Aorta (tissue), 5 donors: ENCODE measurements around the gene RGSL1. TPM values are rescaled to one million over a fixed set of nuclear protein-coding genes. Genes with fewer than 3 reads are reported as not detected.

ENCODE experiments used
- ATAC-seq: fragments of 200-7000 bp; cut with Tn5 transposase; one replicate; pipeline ENCODE4 v1.9.1; 2022; ENCODE audit warnings: moderate library complexity; ENCODE audit not compliant: low FRiP score
- DNase-seq, 2 donors: peaks; one replicate each; pipeline ENCODE4 v3.0.0-alpha.2; 2020
- H3K27ac ChIP-seq, 2 donors: one replicate each; pipeline ENCODE4 v1.5.1; 2013; ENCODE audit warnings: low read length in 2 of 2, mild to moderate bottlenecking in 2 of 2, moderate library complexity in 2 of 2, control low read depth in 1 of 2, inconsistent platforms in 1 of 2, low read depth in 1 of 2
- H3K27me3 ChIP-seq, 2 donors: one replicate each; pipeline ENCODE4 v1.6.1; 2013; ENCODE audit warnings: control low read depth in 1 of 2, low read length in 1 of 2, mild to moderate bottlenecking in 1 of 2, moderate library complexity in 1 of 2; ENCODE audit not compliant: insufficient read depth in 2 of 2, control insufficient read depth in 1 of 2
- H3K36me3 ChIP-seq, 2 donors: one replicate each; pipeline ENCODE4 v1.6.1; 2013; ENCODE audit warnings: control low read depth in 1 of 2, low read length in 1 of 2, mild to moderate bottlenecking in 1 of 2; ENCODE audit not compliant: insufficient read depth in 2 of 2, control insufficient read depth in 1 of 2
- H3K4me1 ChIP-seq, 2 donors: one replicate each; pipeline ENCODE4 v1.6.1; 2013; ENCODE audit warnings: low read length in 2 of 2, control low read depth in 1 of 2, mild to moderate bottlenecking in 1 of 2, moderate library complexity in 1 of 2; ENCODE audit not compliant: insufficient read depth in 2 of 2, control insufficient read depth in 1 of 2
- H3K4me3 ChIP-seq, 2 donors: one replicate each; pipeline ENCODE4 v1.5.1; 2013; ENCODE audit warnings: low read length in 2 of 2, control low read depth in 1 of 2, mild to moderate bottlenecking in 1 of 2
- H3K9me3 ChIP-seq: one replicate; pipeline ENCODE4 v1.6.1; 2013; ENCODE audit warnings: mild to moderate bottlenecking, low read length; ENCODE audit not compliant: control insufficient read depth
- WGBS, 2 donors: extraction: QIAGEN DNeasy Blood & Tissue Kit; methylation state at CpG; one replicate each; pipeline ENCODE4 v1.1.7; 2013; 5-methylcytosine and 5-hydroxymethylcytosine counted together
- intact Hi-C, 2 donors: fragments of 100-400 bp; cut with DNase I; formaldehyde crosslinking; loops; one replicate each; pipeline versions ENCODE4 v1.14.2 to v1.15.0; 2022
- polyA plus RNA-seq, 2 donors: library from polyadenylated mRNA; stranded (reverse); fragments of 200-250 nt; gene quantifications; one replicate each; pipeline ENCODE4 v1.2.3, GENCODE V29; 2013
- total RNA-seq, 2 donors: library from RNA; stranded (reverse); fragmentation: NEBNext Ultra II Directional; extraction: Animal tissue kit (Norgen Biotek cat#: 25700); gene quantifications; one replicate each; pipeline ENCODE4 v1.2.1, GENCODE V29; 2021
- donor health status: healthy with polysubstance abuse.
- donor health status: Bipolar disorder and iron deficiency.
- donor health status: DM: no; HTN: no; CAD: no.
- donor health status: DM: no; HTN: no; CAD: no.
- donor health status: DM: yes; HTN: yes; CAD: no.

Gene RGSL1
- total and polyA plus RNA-seq, 4 donors: not detected

GRCh38 chr1:182413486-182413885, 36.5 kb upstream of the RGSL1 start:
- Histone ChIP-seq H3K4me1 (no peaks in the 10 kb centered on the region), H3K27me3 (peaks cover 0 to 2% of the 10 kb centered on the region in 2 donors), H3K4me3 (no peak overlapping the region), H3K9me3 (no peaks in the 10 kb centered on the region), H3K36me3 (no peaks in the 10 kb centered on the region), H3K27ac (no peak overlapping the region)
- no peak for ATAC-seq
- intact Hi-C loops: no loop called here
- WGBS, 2 donors: 81 to 83% methylated on average over 3 of the region's 3 CpGs
- DNase-seq: no peak

- H3K27me3 ChIP-seq: peaks cover 0 to 2% of the 10 kb centered on the region in 2 donors
- H3K27ac ChIP-seq: no peak overlapping the region
- H3K4me1 ChIP-seq: no peaks in the 10 kb centered on the region
- intact Hi-C loops: no loop called here
- no peaks in the 10 kb centered on the region for H3K9me3 ChIP-seq
- no peak overlapping the region for H3K4me3 ChIP-seq
- no peak for ATAC-seq
- 90 to 91% methylated on average over 6 of the region's 6 CpGs for WGBS, 2 donors
- H3K36me3 ChIP-seq: no peaks in the 10 kb centered on the region
- DNase-seq: no peak
Observed at GRCh38 chr1:182413969-182414368, 36.0 kb upstream of the RGSL1 start.

DNA sequence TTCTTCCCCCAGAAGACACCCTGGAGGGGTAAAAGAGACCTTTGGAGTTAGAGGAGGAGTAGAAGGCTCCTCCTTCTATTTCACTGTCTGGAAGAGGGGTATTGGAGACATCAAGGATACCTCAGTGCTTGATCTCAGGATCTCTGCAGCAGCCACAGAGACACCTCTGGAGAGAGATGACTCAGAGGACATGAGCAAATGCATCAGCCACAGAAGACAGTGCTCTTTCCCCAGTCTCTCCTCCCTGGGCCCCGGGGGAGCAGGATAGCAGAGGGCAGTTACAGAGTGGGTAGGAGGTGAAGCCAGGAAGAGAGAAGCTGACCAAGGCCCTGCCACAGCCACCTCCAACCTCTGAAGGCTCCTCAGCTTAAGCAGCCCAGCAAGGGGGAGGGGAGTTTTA, 34.2 kb upstream of the RGSL1 start:
- ATAC-seq: no peak

DNA sequence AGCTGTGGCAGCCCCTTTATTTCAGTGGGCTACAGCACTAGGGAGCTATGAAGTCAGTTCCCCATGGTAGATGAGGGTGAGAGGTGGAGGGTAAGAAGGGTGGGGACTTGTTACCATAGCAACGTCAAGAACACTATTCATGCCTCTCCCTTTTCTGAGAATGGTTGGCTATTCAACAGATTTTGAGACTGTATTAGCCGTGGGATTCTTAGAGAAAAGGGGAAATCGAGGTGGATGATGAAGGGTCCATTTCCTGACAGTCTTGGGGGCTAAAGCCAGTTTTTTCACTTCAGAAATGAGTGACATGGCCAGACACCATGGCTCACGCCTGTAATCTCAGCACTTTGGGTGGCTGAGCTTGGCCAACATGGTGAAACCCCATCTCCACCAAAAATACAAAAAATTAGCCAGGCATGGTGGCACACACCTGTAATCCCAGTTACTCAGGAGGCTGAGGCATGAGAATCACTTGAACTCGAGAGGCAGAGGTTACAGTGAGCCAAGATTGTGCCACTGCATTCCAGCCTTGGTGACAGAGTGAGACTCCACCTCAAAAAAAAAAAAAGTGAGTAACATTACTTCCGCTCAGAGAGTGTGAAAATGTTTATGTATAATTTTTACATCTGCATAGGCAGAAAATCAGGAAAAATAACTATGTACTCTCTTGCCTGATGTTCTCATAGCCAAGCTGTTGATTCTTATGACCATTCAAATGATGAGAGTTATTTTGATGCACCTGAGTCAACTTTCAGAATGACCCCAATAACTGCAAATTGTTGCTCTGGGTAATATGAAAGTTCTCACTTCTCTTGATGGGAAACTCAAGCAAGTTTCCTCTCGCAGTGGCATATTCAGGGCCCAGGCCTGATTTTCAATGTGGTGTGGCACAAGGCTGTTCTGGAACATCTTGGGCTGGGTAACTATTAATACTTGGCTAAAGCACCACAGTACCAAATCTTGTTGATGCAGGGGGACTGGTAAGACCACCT, 23.2 kb upstream of the RGSL1 start:
- intact Hi-C loops: no loop called here
- WGBS, 2 donors: 73 to 81% methylated on average over 7 of the region's 7 CpGs
- H3K4me3 ChIP-seq: no peak overlapping the region
- H3K4me1 ChIP-seq: no peaks in the 10 kb centered on the region
- no peak for ATAC-seq
- no peaks in the 10 kb centered on the region for H3K36me3 ChIP-seq
- H3K27me3 ChIP-seq: no peaks in the 10 kb centered on the region
- no peaks in the 10 kb centered on the region for H3K9me3 ChIP-seq
- DNase-seq: no peak
- H3K27ac ChIP-seq: no peak overlapping the region

More for the DNA sequence above, 34.2 kb upstream of the RGSL1 start:
- Histone ChIP-seq H3K27me3 (peaks cover 0 to 2% of the 10 kb centered on the region in 2 donors), H3K4me3 (no peak overlapping the region), H3K27ac (no peak overlapping the region), H3K9me3 (no peaks in the 10 kb centered on the region), H3K4me1 (no peaks in the 10 kb centered on the region), H3K36me3 (no peaks in the 10 kb centered on the region)
- intact Hi-C loops: no loop called here
- no peak for DNase-seq
- WGBS, 2 donors: 74 to 93% methylated on average over 1 of the region's 1 CpG

DNA sequence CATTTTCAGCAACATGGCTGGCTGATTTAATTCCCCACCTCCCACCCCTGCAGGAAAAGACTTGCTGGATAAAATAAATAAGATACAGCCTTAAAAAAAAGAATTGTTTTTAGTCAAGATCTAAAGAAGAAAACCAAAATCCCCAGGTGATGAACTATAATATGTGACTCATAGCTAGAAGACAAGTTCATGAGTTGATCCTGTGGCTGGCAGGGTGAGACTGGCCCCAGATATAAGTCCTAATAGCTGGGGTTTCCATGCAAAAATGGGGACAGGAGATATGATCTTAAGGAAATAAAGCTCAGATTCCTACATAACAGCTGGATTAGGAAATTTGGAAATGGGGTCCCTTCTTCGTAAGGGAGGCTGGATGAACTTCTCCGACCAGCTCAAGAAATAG, 21.9 kb upstream of the RGSL1 start:
- H3K27ac ChIP-seq: no peak overlapping the region
- intact Hi-C loops: no loop called here
- H3K36me3 ChIP-seq: no peaks in the 10 kb centered on the region
- H3K9me3 ChIP-seq: no peaks in the 10 kb centered on the region
- H3K27me3 ChIP-seq: no peaks in the 10 kb centered on the region
- no peak for DNase-seq
- WGBS, 2 donors: 78 to 88% methylated on average over 2 of the region's 2 CpGs
- no peak overlapping the region for H3K4me3 ChIP-seq
- ATAC-seq: no peak
- no peaks in the 10 kb centered on the region for H3K4me1 ChIP-seq

- Histone ChIP-seq H3K27ac (no peak overlapping the region), H3K27me3 (no peaks in the 10 kb centered on the region), H3K36me3 (no peaks in the 10 kb centered on the region), H3K4me3 (no peak overlapping the region), H3K9me3 (no peaks in the 10 kb centered on the region), H3K4me1 (no peaks in the 10 kb centered on the region)
- ATAC-seq (no peak), DNase-seq (no peak)
- WGBS, 2 donors: 78 to 79% methylated on average over 11 of the region's 11 CpGs
- intact Hi-C loops: no loop called here
Observed at GRCh38 chr1:182430263-182431068, 19.5 kb upstream of the RGSL1 start.

GRCh38 chr1:182431278-182431677, 18.7 kb upstream of the RGSL1 start:
- no peak overlapping the region for H3K27ac ChIP-seq
- no peak overlapping the region for H3K4me3 ChIP-seq
- DNase-seq: no peak
- ATAC-seq: no peak
- H3K4me1 ChIP-seq: no peaks in the 10 kb centered on the region
- WGBS, 2 donors: 77 to 79% methylated on average over 7 of the region's 7 CpGs
- H3K9me3 ChIP-seq: no peaks in the 10 kb centered on the region
- intact Hi-C loops: no loop called here
- no peaks in the 10 kb centered on the region for H3K27me3 ChIP-seq
- no peaks in the 10 kb centered on the region for H3K36me3 ChIP-seq

DNA sequence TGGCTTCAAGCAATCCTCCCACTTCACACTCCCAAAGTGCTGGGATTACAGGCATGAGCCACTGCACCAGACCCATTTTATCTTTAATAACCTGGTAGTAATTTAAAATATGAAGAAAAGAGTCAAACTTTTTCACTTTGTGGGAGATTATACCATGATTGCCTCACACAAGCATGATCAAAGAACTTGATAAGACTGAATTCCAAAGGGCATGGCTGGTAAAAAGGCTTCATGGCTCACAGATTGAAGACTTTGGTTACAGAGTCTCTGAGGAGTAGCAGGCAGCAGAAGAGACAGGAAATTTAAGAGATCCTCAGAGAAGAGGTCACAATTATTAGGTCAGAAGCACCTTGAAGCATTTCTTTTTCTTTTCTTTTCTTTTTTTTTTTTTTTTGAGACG, 16.4 kb upstream of the RGSL1 start:
- WGBS, 2 donors: 92% methylated on average over 1 of the region's 1 CpG
- Histone ChIP-seq H3K27ac (no peak overlapping the region), H3K4me1 (no peaks in the 10 kb centered on the region), H3K27me3 (no peaks in the 10 kb centered on the region), H3K4me3 (no peak overlapping the region), H3K9me3 (peaks cover 2% of the 10 kb centered on the region), H3K36me3 (no peaks in the 10 kb centered on the region)
- DNase-seq (no peak), ATAC-seq (no peak)
- intact Hi-C loops: no loop called here
